ENCODE measurements around the gene MBNL2.

GRCh38 chr13:97440598-97441170 is 218.6 kb downstream of the MBNL2 start:
- no peak for TF ChIP-seq CTCF (IDR thresholded peaks at IDR 0.05; ENCODE audit: poor library complexity)
- no peak for TF ChIP-seq EZH2 (IDR thresholded peaks at IDR 0.05; ENCODE audit: borderline replicate concordance)
- TF ChIP-seq EZH2phosphoT487 (IDR thresholded peaks at IDR 0.05; ENCODE audit: low read depth, severe bottlenecking, unreplicated experiment): no peak
